Trophoblast cell (in vitro differentiated cells and primary cell): ENCODE measurements around the gene PRKAA1.

Experiments
- DNase-seq, 2 donors: peaks; one replicate each; pipeline ENCODE4 v3.0.0-alpha.2; 2016
- H2AFZ ChIP-seq: 2 replicates; pipeline ENCODE4 v1.6.1; 2013; ENCODE audit warnings: low read length, moderate library complexity, mild to moderate bottlenecking; ENCODE audit not compliant: insufficient read depth, poor library complexity
- H2AK5ac ChIP-seq: 2 replicates; pipeline ENCODE4 v1.6.1; 2013; ENCODE audit warnings: mild to moderate bottlenecking, low read length
- H2BK120ac ChIP-seq: 2 replicates; pipeline ENCODE4 v1.6.1; 2013; ENCODE audit warnings: low read length, mild to moderate bottlenecking, moderate library complexity; ENCODE audit not compliant: insufficient read depth, poor library complexity
- H2BK12ac ChIP-seq: 2 replicates; pipeline ENCODE4 v1.6.1; 2013; ENCODE audit warnings: mild to moderate bottlenecking, low read length, moderate library complexity
- H2BK5ac ChIP-seq: 2 replicates; pipeline ENCODE4 v1.6.1; 2013; ENCODE audit warnings: low read length, low read depth, moderate library complexity, mild to moderate bottlenecking; ENCODE audit not compliant: poor library complexity
- H3K14ac ChIP-seq: 2 replicates; pipeline ENCODE4 v1.6.1; 2013; ENCODE audit warnings: mild to moderate bottlenecking, low read length
- H3K18ac ChIP-seq: 2 replicates; pipeline ENCODE4 v1.6.1; 2013; ENCODE audit warnings: mild to moderate bottlenecking, low read length
- H3K23ac ChIP-seq: 2 replicates; pipeline ENCODE4 v1.6.1; 2013; ENCODE audit warnings: low read length
- H3K27ac ChIP-seq: 2 replicates; pipeline ENCODE4 v1.5.1; 2013; ENCODE audit warnings: low read depth, mild to moderate bottlenecking, inconsistent platforms, low read length, moderate library complexity
- H3K27me3 ChIP-seq: 2 replicates; pipeline ENCODE4 v1.6.1; 2013; ENCODE audit warnings: inconsistent platforms, mild to moderate bottlenecking, low read length, moderate library complexity; ENCODE audit not compliant: insufficient read depth
- H3K36me3 ChIP-seq, 2 experiments: 1 replicate in 1 of 2; 2 replicates in 1 of 2; pipeline ENCODE4 v1.6.1; 2013; ENCODE audit warnings: low read length in 2 of 2, mild to moderate bottlenecking in 2 of 2, moderate library complexity in 1 of 2; ENCODE audit not compliant: insufficient read depth in 2 of 2, control insufficient read depth in 1 of 2
- H3K4ac ChIP-seq: 2 replicates; pipeline ENCODE4 v1.6.1; 2013; ENCODE audit warnings: low read depth, mild to moderate bottlenecking, low read length, moderate library complexity
- H3K4me1 ChIP-seq, 2 experiments: 1 replicate in 1 of 2; 2 replicates in 1 of 2; pipeline ENCODE4 v1.6.1; 2013; ENCODE audit warnings: low read length in 2 of 2, mild to moderate bottlenecking in 2 of 2, moderate library complexity in 1 of 2; ENCODE audit not compliant: insufficient read depth in 2 of 2, control insufficient read depth in 1 of 2
- H3K4me2 ChIP-seq: 2 replicates; pipeline ENCODE4 v1.6.1; 2013; ENCODE audit warnings: inconsistent platforms, mild to moderate bottlenecking, low read length, moderate library complexity
- H3K4me3 ChIP-seq: 2 replicates; pipeline ENCODE4 v1.5.1; 2013; ENCODE audit warnings: mild to moderate bottlenecking, low read depth, low read length, inconsistent platforms
- H3K79me1 ChIP-seq: one replicate; pipeline ENCODE4 v1.6.1; 2013; ENCODE audit warnings: low read length
- H3K79me2 ChIP-seq: 2 replicates; pipeline ENCODE4 v1.6.1; 2013; ENCODE audit warnings: low read length, mild to moderate bottlenecking; ENCODE audit not compliant: control insufficient read depth, insufficient read depth, poor library complexity
- H3K9ac ChIP-seq: 2 replicates; pipeline ENCODE4 v1.6.1; 2013; ENCODE audit warnings: mild to moderate bottlenecking, low read length
- H3K9me3 ChIP-seq: 2 replicates; pipeline ENCODE4 v1.6.1; 2013; ENCODE audit warnings: low read depth, mild to moderate bottlenecking, control low read depth, inconsistent platforms, low read length; ENCODE audit not compliant: insufficient read depth
- H4K12ac ChIP-seq: 2 replicates; pipeline ENCODE4 v1.6.1; 2013; ENCODE audit warnings: low read depth, mild to moderate bottlenecking, low read length, moderate library complexity
- H4K8ac ChIP-seq: 2 replicates; pipeline ENCODE4 v1.6.1; 2013; ENCODE audit warnings: low read depth, mild to moderate bottlenecking, low read length, moderate library complexity
- H4K91ac ChIP-seq: one replicate; pipeline ENCODE4 v1.6.1; 2013; ENCODE audit warnings: low read depth, mild to moderate bottlenecking, low read length, moderate library complexity
- WGBS: extraction: QIAGEN DNeasy Blood & Tissue Kit; methylation state at CpG from one replicate; pipeline ENCODE4 v1.1.7; 2013; ENCODE audit warnings: missing lambda C conversion rate; ENCODE audit not compliant: insufficient read length, insufficient coverage; ENCODE audit errors: extremely low coverage; 5-methylcytosine and 5-hydroxymethylcytosine counted together

PRKAA1 gene

DNA sequence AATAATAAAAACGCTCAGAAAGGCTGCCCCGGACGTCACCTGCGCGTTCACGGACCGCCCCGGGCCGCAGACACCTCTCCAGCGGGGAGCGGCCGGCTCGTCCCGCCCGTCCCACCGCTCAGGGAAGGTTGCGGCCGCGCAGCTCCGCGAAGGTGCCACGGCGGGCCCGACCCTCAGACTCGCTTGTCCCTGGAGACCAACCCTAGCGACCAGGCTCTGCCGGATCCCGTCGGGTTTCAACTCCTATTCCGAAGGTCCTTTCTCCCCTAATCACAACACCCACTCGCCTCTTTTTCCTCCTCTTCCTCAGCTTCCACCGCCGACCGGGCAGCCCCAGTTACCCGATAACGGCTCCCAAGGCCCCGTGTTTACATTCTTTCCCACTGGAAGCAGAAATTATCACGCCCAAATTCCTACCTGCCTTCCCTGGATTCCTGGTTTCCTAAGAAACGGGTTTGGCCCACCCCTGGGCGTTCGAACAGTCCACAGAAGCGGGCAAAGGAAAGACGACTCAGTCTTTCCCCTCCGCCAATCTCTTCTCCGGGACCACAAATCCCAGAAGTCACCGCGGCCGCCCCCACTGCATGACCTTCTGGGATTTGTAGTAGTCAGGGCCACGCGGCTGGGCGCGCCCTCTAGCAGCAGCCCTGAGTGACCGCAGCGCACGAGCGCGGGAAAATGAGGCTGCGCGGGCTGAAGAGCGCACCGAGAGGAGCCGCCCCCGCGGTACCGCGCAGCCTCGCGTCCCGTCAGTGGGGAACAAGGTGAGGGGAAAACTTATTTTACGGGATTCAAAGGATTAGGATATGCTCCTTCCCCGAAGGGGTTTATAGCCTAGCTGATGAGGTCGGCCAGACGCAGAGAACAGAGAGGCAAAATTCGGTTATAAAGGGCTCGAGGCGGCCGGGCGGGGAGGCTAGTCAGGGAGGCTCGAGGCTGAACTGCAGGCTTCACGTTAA, 42.5 kb downstream of the PRKAA1 start, which contains the start of gene TTC33:
TSS of gene TTC33 (minus strand) at position 555 of the 959 bp plus-strand sequence. CDS start 8,943 bp downstream, outside the sequence.
- Histone ChIP-seq H3K4me1 (no peaks in the 10 kb centered on the region), H3K79me2 (no peaks in the 10 kb centered on the region), H2BK5ac (peak within 1 kb of the TSS; percentile 1), H4K12ac (peak within 1 kb of the TSS; percentile 36), H4K8ac (peak within 1 kb of the TSS; percentile 47), H3K4me2 (peak within 1 kb of the TSS; percentile 75), H3K14ac (peak within 1 kb of the TSS; percentile 58), H4K91ac (peak within 1 kb of the TSS; percentile 8), H3K4ac (no peak within 1 kb of the TSS), H2BK12ac (no peak within 1 kb of the TSS), H3K79me1 (no peaks in the 10 kb centered on the region), H3K9me3 (no peaks in the 10 kb centered on the region), H3K27ac (peak within 1 kb of the TSS; percentile 50), H2BK120ac (peak within 1 kb of the TSS; percentile 23), H3K36me3 (peaks cover 0 to 3% of the 10 kb centered on the region in 2 experiments), H2AFZ (peak within 1 kb of the TSS; percentile 13), H3K9ac (peak within 1 kb of the TSS; percentile 80), H3K23ac (no peak within 1 kb of the TSS), H3K18ac (no peak within 1 kb of the TSS), H3K27me3 (no peaks in the 10 kb centered on the region), H3K4me3 (peak within 1 kb of the TSS; percentile 84), H2AK5ac (no peak within 1 kb of the TSS)
- no CpG with 5 or more reads among the region's 80 CpGs for WGBS
- peak; percentile 97 for DNase-seq

DNA sequence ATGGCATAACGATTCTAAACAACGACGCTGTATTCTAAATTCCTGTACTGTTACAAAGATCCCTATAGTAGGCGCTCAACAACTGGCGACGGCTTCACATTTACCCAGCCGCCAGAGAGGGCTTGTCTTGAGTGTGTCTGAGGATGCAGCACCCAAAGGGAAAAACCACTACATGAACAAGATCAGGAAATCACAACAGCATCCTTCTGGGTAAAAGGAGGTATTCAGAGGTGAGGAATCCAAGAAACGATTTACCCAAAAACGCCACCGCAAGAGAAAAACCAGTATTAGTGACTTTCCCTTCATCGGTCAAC, 43.1 kb downstream of the PRKAA1 start:
- Histone ChIP-seq H3K23ac (no peak overlapping the region), H2AFZ (peak overlapping the region; percentile 13), H4K8ac (peak overlapping the region; percentile 47), H4K91ac (no peak overlapping the region), H3K9me3 (no peaks in the 10 kb centered on the region), H2BK120ac (peak overlapping the region; percentile 23), H3K4me2 (peak overlapping the region; percentile 75), H3K79me2 (no peaks in the 10 kb centered on the region), H2BK12ac (no peak overlapping the region), H4K12ac (no peak overlapping the region), H3K27me3 (no peaks in the 10 kb centered on the region), H3K27ac (peak overlapping the region; percentile 50), H3K18ac (no peak overlapping the region), H3K4me3 (peak overlapping the region; percentile 84), H3K4me1 (no peaks in the 10 kb centered on the region), H3K9ac (no peak overlapping the region), H3K36me3 (peaks cover 0 to 3% of the 10 kb centered on the region in 2 experiments), H3K14ac (peak overlapping the region; percentile 58), H3K4ac (no peak overlapping the region), H2BK5ac (no peak overlapping the region), H3K79me1 (no peaks in the 10 kb centered on the region), H2AK5ac (no peak overlapping the region)
- WGBS: no CpG with 5 or more reads among the region's 11 CpGs
- peak; percentile 59 to 79 for DNase-seq

DNA sequence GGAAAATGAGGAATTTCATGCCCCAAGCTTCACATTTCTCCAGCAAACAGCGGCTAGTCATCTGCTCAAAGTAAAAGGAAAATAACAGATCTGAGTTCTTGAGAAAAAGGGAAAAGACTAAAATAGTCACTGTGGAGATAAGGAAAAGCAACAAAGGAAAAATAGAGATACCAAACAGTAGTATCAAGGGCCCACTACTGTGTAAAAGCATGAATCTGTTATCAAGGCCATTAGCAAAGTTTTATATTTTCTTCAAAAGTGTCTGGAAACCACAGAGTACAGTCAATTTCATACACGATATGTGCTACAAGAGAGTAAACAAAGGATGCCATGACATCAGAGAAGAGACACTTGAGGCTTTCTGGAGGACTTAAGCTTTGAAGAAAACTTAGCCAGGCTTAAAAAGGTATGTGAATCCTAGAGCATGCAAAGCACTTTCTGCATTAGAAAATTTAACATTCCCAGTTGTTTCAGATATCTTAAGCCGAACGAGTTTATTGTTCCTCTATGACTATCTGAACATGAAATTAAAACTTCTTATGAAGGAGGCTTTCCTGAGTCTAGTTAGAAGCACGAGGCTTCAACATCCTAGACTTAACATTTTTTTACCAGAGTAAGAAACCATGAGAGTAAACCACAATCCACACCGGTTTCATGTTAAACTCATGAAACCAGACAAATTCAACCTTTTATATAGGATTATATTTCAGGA, 43.6 kb downstream of the PRKAA1 start:
- Histone ChIP-seq H2BK12ac (no peak overlapping the region), H3K79me1 (no peaks in the 10 kb centered on the region), H3K4me2 (peak overlapping the region; percentile 28), H2AK5ac (no peak overlapping the region), H3K36me3 (peaks cover 0 to 3% of the 10 kb centered on the region in 2 experiments), H3K9ac (no peak overlapping the region), H3K27me3 (no peaks in the 10 kb centered on the region), H2BK5ac (no peak overlapping the region), H3K27ac (no peak overlapping the region), H3K4me1 (no peaks in the 10 kb centered on the region), H3K4me3 (no peak overlapping the region), H4K8ac (no peak overlapping the region), H3K79me2 (no peaks in the 10 kb centered on the region), H2AFZ (no peak overlapping the region), H2BK120ac (no peak overlapping the region), H3K4ac (no peak overlapping the region), H3K9me3 (no peaks in the 10 kb centered on the region), H4K91ac (no peak overlapping the region), H3K23ac (no peak overlapping the region), H3K18ac (no peak overlapping the region), H3K14ac (no peak overlapping the region), H4K12ac (no peak overlapping the region)
- no CpG with 5 or more reads among the region's 6 CpGs for WGBS
- no peak for DNase-seq

DNA sequence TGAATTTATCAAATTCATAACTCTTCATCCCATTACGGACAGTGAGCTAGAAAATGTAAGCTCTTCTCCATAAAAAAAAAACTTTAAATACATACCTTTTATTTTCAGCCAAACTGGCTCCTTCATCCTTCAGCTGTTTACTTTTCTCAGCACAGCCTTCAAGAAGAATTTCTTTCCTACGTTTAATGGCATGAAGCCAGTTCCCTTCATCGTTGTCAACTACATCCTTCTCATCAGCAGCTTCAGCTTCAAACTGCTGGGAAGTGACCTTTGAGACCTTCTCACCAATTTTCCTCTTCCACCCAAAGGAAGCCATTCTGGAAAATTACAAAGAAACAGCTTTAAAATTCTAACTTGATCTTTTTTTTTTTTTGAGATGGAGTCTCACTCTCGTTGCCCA, 51.5 kb downstream of the PRKAA1 start:
- Histone ChIP-seq H3K27me3 (no peaks in the 10 kb centered on the region), H3K27ac (no peak overlapping the region), H3K4me3 (no peak overlapping the region), H4K8ac (no peak overlapping the region), H4K91ac (no peak overlapping the region), H2BK12ac (no peak overlapping the region), H3K4me1 (no peaks in the 10 kb centered on the region), H3K36me3 (peaks cover 0 to 2% of the 10 kb centered on the region in 2 experiments), H2AK5ac (no peak overlapping the region), H3K14ac (no peak overlapping the region), H4K12ac (no peak overlapping the region), H3K4me2 (no peak overlapping the region), H3K79me1 (no peaks in the 10 kb centered on the region), H2AFZ (no peak overlapping the region), H3K79me2 (no peaks in the 10 kb centered on the region), H3K9me3 (no peaks in the 10 kb centered on the region), H3K9ac (no peak overlapping the region), H3K18ac (no peak overlapping the region), H3K4ac (no peak overlapping the region), H2BK5ac (no peak overlapping the region), H2BK120ac (no peak overlapping the region), H3K23ac (no peak overlapping the region)
- no CpG with 5 or more reads among the region's 4 CpGs for WGBS
- no peak for DNase-seq
